Thyroid gland (tissue), 4 donors: ENCODE data around the gene PPP4R3B. TPM values are rescaled to one million over a fixed set of nuclear protein-coding genes. Genes with fewer than 3 reads are reported as not detected.

Source experiments
- DNase-seq, 2 donors: peaks; one replicate each; pipeline ENCODE4 v3.0.0-alpha.2; 2019
- H3K27ac ChIP-seq, 3 donors: fragments of 200-600 bp; sonication (generic); 1 replicate in 2 of 3; 2 replicates in 1 of 3; pipeline ENCODE4 v1.5.1; 2016 to 2019; ENCODE audit warnings: mild to moderate bottlenecking in 1 of 3, moderate library complexity in 1 of 3
- H3K27me3 ChIP-seq: fragments of 200-600 bp; sonication (generic); one replicate; pipeline ENCODE4 v1.5.1; 2019
- H3K36me3 ChIP-seq, 2 donors: fragments of 200-600 bp; sonication (generic); one replicate each; pipeline ENCODE4 v1.5.1; 2016 to 2019
- H3K4me1 ChIP-seq, 2 donors: fragments of 200-600 bp; sonication (generic); one replicate each; pipeline ENCODE4 v1.5.1; 2017 to 2019
- H3K4me3 ChIP-seq, 3 donors: fragments of 200-600 bp; sonication (generic); replicated peaks in 1 of 3; 1 replicate in 2 of 3; 2 replicates in 1 of 3; pipeline ENCODE4 v1.5.1; 2016; ENCODE audit warnings: mild to moderate bottlenecking in 1 of 3
- H3K9me3 ChIP-seq: fragments of 200-600 bp; sonication (generic); one replicate; pipeline ENCODE4 v1.5.1; 2017
- POLR2A ChIP-seq, 2 donors: fragments of 450-650 bp; IDR thresholded peaks; one replicate each; pipeline ENCODE4 v1.6.1; 2017; ENCODE audit warnings: antibody characterized with exemption in 2 of 2, mild to moderate bottlenecking in 2 of 2, moderate library complexity in 1 of 2
- WGBS, 2 donors: methylation state at CpG; one replicate each; pipeline ENCODE4 v1.1.5; 2017; 5-methylcytosine and 5-hydroxymethylcytosine counted together
- intact Hi-C: fragments of 100-400 bp; cut with DNase I; formaldehyde crosslinking; loops from one replicate; pipeline ENCODE4 v1.15.1; 2023
- total RNA-seq, 4 donors: library from RNA; depleted of rRNA; stranded (reverse); fragments of >200 nt; gene quantifications; one replicate each; pipeline ENCODE4 v1.2.3, GENCODE V29; 2016
- TF ChIP-seq, protein P1 (sequence below), 6 experiments: fragments of 200-600 bp in 3 of 6; fragments of 450-650 bp in 3 of 6; sonication (generic) in 3 of 6; IDR thresholded peaks; one replicate each; pipeline ENCODE4 v1.5.1; 2016 to 2019; ENCODE audit warnings: antibody characterized with exemption in 6 of 6, mild to moderate bottlenecking in 2 of 6, inconsistent platforms in 1 of 6, moderate library complexity in 1 of 6

Gene PPP4R3B
- total RNA-seq, 4 donors from 2014 or later: 76.2 to 88.0 (median 82.6) TPM

DNA sequence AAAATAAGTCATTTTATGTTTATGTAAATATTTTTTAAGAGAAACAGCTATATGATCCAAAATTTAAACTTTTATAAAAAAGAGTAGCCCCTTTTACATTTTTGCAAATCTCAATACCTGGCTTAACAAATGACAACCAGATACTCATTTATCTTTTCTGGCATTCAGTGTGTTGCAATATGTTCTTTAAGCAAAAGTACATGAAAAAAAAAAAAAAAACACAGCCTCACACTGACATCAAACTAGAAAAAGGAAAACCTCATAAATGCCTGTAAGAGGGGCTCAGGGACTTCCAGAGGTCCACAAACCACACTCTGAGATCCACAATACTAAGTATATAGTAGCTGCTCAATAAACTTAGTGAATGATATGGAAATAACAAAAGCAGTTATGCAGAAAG lies 21.9 kb downstream of the PPP4R3B start:
- H3K9me3 ChIP-seq: no peaks in the 10 kb centered on the region
- no peak for TF ChIP-seq POLR2A (IDR thresholded peaks at IDR 0.05)
- TF ChIP-seq, protein P1, sequence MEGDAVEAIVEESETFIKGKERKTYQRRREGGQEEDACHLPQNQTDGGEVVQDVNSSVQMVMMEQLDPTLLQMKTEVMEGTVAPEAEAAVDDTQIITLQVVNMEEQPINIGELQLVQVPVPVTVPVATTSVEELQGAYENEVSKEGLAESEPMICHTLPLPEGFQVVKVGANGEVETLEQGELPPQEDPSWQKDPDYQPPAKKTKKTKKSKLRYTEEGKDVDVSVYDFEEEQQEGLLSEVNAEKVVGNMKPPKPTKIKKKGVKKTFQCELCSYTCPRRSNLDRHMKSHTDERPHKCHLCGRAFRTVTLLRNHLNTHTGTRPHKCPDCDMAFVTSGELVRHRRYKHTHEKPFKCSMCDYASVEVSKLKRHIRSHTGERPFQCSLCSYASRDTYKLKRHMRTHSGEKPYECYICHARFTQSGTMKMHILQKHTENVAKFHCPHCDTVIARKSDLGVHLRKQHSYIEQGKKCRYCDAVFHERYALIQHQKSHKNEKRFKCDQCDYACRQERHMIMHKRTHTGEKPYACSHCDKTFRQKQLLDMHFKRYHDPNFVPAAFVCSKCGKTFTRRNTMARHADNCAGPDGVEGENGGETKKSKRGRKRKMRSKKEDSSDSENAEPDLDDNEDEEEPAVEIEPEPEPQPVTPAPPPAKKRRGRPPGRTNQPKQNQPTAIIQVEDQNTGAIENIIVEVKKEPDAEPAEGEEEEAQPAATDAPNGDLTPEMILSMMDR (IDR thresholded peaks at IDR 0.05): no peak
- no peak for DNase-seq
- intact Hi-C loops: no loop called here
- peaks cover 8% of the 10 kb centered on the region in 2 donors for H3K36me3 ChIP-seq
- H3K27me3 ChIP-seq: no peaks in the 10 kb centered on the region
- no peaks in the 10 kb centered on the region for H3K4me1 ChIP-seq
- H3K27ac ChIP-seq: no peak overlapping the region
- no peak overlapping the region for H3K4me3 ChIP-seq

DNA sequence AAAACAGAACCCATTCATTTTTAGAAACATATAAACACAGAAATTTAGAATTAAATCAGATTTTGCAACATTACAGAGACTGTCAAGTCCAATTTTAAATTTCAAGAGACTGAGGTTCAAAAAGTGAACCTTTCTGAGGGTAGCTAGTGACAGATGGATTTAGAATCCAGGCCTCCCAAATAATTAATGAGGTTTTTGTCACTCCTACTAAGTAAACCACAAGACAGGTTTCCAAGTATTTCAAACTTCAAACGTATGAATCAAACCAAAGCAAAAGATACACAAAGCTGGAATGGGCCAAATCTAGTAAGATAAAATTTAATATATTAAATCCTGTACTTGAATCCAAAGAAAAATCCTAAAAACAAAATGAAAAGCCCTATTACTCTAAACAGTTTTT lies 25.3 kb downstream of the PPP4R3B start:
- Histone ChIP-seq H3K27ac (no peak overlapping the region), H3K9me3 (no peaks in the 10 kb centered on the region), H3K36me3 (no peaks in the 10 kb centered on the region), H3K4me3 (no peak overlapping the region), H3K4me1 (no peaks in the 10 kb centered on the region), H3K27me3 (no peaks in the 10 kb centered on the region)
- no peak for TF ChIP-seq POLR2A (IDR thresholded peaks at IDR 0.05)
- TF ChIP-seq, protein P1 (IDR thresholded peaks at IDR 0.05): no peak
- no peak for DNase-seq
- intact Hi-C loops: no loop called here
- WGBS, 2 donors: 59 to 66% methylated on average over 1 of the region's 1 CpG

DNA sequence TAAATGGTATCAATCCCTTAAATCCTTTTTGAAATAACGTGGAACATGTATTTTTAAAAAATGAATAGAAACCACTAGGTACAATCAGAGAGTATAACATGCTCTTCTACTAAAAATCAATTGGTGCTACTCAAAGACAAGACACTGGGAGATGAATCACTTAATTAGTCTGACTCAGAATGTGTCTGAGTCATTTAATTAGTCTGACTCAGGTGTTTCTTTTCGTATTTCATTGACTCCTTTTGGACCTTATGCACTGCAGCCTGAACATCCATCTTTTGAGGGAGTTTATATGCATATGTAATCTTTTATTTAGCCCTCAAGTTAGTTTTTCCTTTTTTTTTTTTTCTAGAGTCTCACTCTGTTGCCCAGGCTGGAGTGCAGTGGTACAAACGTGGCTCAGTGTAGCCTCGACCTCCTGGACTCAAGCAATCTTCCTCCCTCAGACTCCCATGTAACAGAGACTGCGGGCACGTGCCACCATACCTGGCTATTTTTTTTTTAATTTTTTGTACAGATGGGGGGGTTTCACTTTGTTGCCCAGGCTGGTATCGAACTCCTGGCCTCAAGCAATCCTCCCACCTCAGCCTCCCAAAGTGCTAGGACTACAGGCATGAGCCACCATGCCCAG lies 26.5 kb downstream of the PPP4R3B start:
- no peak for DNase-seq
- no peak overlapping the region for H3K4me3 ChIP-seq
- no peak overlapping the region for H3K27ac ChIP-seq
- no peaks in the 10 kb centered on the region for H3K27me3 ChIP-seq
- H3K4me1 ChIP-seq: peaks cover 0 to 3% of the 10 kb centered on the region in 2 donors
- H3K36me3 ChIP-seq: no peaks in the 10 kb centered on the region
- WGBS, 2 donors: 86 to 94% methylated on average over 7 of the region's 7 CpGs
- TF ChIP-seq POLR2A (IDR thresholded peaks at IDR 0.05): no peak
- TF ChIP-seq, protein P1 (IDR thresholded peaks at IDR 0.05): no peak
- intact Hi-C loops: no loop called here
- H3K9me3 ChIP-seq: no peaks in the 10 kb centered on the region

DNA sequence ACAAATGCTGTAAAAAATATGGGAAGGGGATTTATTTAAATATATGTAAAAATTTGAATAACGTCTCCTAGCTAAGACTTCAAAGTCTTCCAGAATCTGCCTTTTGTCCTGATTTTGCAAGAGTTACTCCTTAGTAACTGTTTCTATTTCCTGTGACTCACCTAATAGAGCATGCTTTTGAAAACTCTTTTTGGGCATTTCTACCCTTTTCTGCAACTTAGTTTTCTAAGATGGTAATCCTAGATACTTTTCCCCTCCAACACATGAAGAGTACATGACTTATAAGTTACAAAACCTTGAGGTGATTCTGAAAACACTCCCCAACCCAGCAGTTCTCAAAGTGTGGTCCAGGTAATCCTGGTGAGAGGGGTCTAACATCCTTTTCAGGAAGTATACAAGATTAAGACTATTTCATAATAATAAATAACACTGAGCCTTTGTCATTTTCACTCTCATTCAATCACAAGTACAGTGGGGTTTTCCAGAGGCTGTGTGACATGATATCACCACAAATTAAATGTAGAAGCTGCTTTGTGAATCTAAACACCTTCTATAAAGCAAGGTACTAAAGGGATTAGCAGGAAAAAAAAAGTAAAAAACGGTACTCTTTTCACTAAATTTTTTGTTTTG lies 31.9 kb downstream of the PPP4R3B start:
- 86 to 88% methylated on average over 2 of the region's 2 CpGs for WGBS, 2 donors
- intact Hi-C loops: no loop called here
- Histone ChIP-seq H3K27ac (no peak overlapping the region), H3K9me3 (no peaks in the 10 kb centered on the region), H3K36me3 (peaks cover 0 to 3% of the 10 kb centered on the region in 2 donors), H3K4me1 (peaks cover 9 to 16% of the 10 kb centered on the region in 2 donors), H3K4me3 (no peak overlapping the region), H3K27me3 (no peaks in the 10 kb centered on the region)
- no peak for TF ChIP-seq POLR2A (IDR thresholded peaks at IDR 0.05)
- TF ChIP-seq, protein P1 (IDR thresholded peaks at IDR 0.05): no peak
- DNase-seq: no peak

DNA sequence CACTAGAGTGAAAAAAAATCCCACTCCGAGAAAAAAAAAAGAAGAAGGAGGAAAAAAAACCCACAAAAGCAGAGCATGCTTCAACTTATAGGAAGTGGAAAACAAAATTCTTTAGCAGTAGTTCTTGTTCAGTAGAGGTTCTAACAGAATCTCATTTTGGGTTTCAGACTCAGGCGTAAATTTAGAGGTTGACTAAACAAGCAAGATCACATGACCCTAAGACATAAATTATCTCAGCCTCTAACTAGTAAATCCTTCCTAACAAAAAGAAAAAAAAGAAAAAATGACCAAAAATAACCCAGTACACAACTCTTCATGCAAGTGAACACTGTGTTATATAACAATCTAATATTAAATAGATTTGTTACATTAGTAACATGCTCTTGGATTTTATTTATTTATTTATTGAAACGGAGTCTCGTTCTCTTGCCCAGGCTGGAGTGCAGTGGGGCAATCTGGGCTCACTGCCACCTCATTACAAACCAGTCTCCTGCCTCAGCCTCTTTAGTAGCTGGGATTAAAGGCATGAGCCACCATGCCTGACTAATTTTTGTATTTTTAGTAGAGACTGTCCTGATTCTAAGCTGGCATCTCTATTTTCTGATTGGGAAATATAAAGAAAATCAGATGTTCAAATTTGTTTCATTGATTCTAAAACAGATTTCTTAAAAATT lies 35.4 kb downstream of the PPP4R3B start:
- no peak for TF ChIP-seq POLR2A (IDR thresholded peaks at IDR 0.05)
- TF ChIP-seq, protein P1 (IDR thresholded peaks at IDR 0.05): no peak
- peaks cover 0 to 3% of the 10 kb centered on the region in 2 donors for H3K36me3 ChIP-seq
- H3K4me1 ChIP-seq: peaks cover 9 to 16% of the 10 kb centered on the region in 2 donors
- no peaks in the 10 kb centered on the region for H3K27me3 ChIP-seq
- no peaks in the 10 kb centered on the region for H3K9me3 ChIP-seq
- intact Hi-C loops: no loop called here
- WGBS, 2 donors: 53 to 57% methylated on average over 4 of the region's 4 CpGs
- DNase-seq: peak; percentile 81
- H3K4me3 ChIP-seq: no peak overlapping the region
- H3K27ac ChIP-seq: peak overlapping the region; percentile 6 to 19 (median 9)
